ENCODE results near the gene CORO2B. TPM values are rescaled to one million over a fixed set of nuclear protein-coding genes. Genes with fewer than 3 reads are reported as not detected.

CORO2B gene
- total and polyA plus RNA-seq, 10 donors: 0.93 to 8.8 (median 3.6) TPM

DNA sequence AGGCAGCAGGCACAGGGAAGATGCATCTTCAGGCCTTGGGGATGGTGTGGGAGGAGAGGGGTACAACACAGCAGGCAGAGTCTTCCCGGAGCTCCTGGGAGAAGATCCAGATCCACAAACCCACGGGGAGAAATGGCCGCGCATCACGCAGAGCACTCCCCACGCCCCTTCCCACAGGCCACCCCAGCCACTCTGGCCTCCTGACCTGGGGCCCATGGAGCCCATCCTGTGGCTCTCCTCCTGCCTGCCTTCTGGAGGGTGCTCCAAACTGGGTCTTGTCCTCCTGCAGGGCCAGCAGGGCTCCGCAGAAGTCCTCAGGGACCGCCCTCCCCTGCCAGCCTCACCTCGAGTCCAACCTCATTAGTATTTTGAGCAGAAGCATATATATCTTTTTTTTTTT, 17.9 kb downstream of the CORO2B start:
- peaks cover 0 to 58% (median 21%) of the 10 kb centered on the region in 6 donors for H3K4me1 ChIP-seq
- H3K27me3 ChIP-seq (replicated peaks in 1 of 7): peaks cover 0 to 1% (median 0%) of the 10 kb centered on the region in 7 donors
- TF ChIP-seq POLR2A (IDR thresholded peaks at IDR 0.05) (no peak), POLR2AphosphoS5 (IDR thresholded peaks at IDR 0.05) (no peak)
- TF ChIP-seq, protein P1, sequence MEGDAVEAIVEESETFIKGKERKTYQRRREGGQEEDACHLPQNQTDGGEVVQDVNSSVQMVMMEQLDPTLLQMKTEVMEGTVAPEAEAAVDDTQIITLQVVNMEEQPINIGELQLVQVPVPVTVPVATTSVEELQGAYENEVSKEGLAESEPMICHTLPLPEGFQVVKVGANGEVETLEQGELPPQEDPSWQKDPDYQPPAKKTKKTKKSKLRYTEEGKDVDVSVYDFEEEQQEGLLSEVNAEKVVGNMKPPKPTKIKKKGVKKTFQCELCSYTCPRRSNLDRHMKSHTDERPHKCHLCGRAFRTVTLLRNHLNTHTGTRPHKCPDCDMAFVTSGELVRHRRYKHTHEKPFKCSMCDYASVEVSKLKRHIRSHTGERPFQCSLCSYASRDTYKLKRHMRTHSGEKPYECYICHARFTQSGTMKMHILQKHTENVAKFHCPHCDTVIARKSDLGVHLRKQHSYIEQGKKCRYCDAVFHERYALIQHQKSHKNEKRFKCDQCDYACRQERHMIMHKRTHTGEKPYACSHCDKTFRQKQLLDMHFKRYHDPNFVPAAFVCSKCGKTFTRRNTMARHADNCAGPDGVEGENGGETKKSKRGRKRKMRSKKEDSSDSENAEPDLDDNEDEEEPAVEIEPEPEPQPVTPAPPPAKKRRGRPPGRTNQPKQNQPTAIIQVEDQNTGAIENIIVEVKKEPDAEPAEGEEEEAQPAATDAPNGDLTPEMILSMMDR (IDR thresholded peaks at IDR 0.05 in 8 of 11, conservative IDR thresholded peaks at IDR 0.05 in 3 of 11): no peak
- no peak overlapping the region for H3K27ac ChIP-seq
- peak; percentile 61 for DNase-seq
- no peaks in the 10 kb centered on the region for H3K9me3 ChIP-seq
- H3K4me3 ChIP-seq: no peak overlapping the region
- no peaks in the 10 kb centered on the region for H3K36me3 ChIP-seq
- intact Hi-C loops (cut with DNase I; ENCODE audit: low total_unique reads): no loop called here
- WGBS, 5 donors: 90 to 96% (median 93%) methylated on average over 9 of the region's 9 CpGs

DNA sequence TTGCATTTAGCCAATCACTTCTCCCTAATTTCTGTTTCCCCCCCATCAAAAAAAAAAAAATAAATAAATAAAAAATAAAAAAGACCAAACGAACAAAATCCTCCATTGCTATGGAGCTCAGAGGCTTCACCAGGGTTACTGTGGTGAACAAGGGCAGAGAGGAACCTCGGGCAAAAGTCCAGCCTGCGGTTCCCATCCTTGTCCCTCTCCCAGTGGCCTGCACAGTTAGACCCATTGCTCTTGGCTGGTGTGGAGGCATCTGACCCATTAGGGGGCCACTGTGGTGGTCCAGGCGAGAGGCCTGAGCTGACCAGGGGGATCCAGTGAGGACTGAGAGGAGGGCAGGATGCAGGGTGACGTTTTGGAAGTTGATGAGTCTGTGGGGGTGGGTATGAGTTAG, 18.8 kb downstream of the CORO2B start:
- H3K27ac ChIP-seq: no peak overlapping the region
- 70 to 83% (median 82%) methylated on average over 5 of the region's 5 CpGs for WGBS, 5 donors

DNA sequence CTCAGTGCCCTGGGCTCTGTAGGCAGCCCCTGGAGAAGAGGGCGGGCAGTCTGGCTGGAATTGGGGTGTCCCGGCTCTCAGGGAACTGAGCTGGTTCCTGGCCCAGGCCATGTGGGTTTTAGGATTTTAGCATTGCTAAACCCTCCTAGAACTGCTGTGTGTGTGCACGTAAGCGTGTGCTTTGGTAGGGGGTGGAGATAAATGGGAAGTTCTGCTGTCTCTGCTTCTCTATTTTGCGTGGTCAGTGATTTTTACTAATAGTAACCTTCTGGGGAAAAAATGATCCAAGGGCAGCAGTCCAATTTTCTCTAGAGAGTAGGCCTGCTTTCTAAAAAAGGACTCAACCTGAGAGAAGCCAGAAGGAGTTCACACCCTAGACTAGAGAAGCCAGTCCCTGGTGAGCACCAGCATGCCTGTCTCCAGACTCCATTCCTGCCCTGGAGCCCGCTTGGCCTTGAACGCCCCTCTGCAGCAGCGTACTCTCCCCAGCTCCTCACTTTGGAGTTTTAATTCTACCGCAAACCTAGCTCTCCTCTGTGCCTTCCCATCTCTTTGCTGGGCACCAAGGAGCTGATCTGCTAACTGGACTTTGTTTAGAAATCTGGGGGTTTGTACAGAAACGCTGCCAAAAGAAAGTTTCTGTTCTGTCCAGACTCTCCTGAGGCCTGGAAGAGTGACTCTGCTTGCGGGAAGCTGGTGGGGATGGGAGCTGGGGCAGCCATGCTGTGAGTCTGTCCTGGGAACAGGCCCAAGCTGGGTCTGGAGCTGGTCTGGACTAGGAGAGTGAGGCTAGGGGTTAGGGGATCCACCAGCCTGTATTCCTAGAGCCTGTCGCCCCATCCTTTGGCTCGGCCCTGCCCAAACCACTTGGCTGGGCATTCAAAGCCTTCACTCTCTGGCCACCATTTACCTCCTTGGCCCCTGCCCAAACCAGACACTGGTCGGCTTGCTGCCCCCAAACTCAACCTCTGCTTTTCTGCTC, 19.7 kb downstream of the CORO2B start:
- no peaks in the 10 kb centered on the region for H3K9me3 ChIP-seq
- H3K4me3 ChIP-seq: no peak overlapping the region
- peak overlapping the region in 4 of 8 donors; percentile 22 to 48 (median 26) for H3K27ac ChIP-seq
- intact Hi-C loops (cut with DNase I; ENCODE audit: low total_unique reads): no loop called here
- H3K36me3 ChIP-seq: no peaks in the 10 kb centered on the region
- TF ChIP-seq POLR2A (IDR thresholded peaks at IDR 0.05) (no peak), POLR2AphosphoS5 (IDR thresholded peaks at IDR 0.05) (no peak)
- TF ChIP-seq, protein P1 (IDR thresholded peaks at IDR 0.05 in 8 of 11, conservative IDR thresholded peaks at IDR 0.05 in 3 of 11): no peak
- H3K4me1 ChIP-seq: peaks cover 0 to 58% (median 21%) of the 10 kb centered on the region in 6 donors
- DNase-seq: peak; percentile 42
- WGBS, 5 donors: 75 to 80% (median 77%) methylated on average over 13 to 14 of the region's 14 CpGs
- no peaks in the 10 kb centered on the region for H3K27me3 ChIP-seq (replicated peaks in 1 of 7)

More for the DNA sequence above, 18.8 kb downstream of the CORO2B start:
- H3K4me1 ChIP-seq: peaks cover 0 to 58% (median 21%) of the 10 kb centered on the region in 6 donors
- intact Hi-C loops (cut with DNase I; ENCODE audit: low total_unique reads): no loop called here
- no peaks in the 10 kb centered on the region for H3K9me3 ChIP-seq
- no peaks in the 10 kb centered on the region for H3K27me3 ChIP-seq (replicated peaks in 1 of 7)
- no peak overlapping the region for H3K4me3 ChIP-seq
- TF ChIP-seq, protein P1 (IDR thresholded peaks at IDR 0.05 in 8 of 11, conservative IDR thresholded peaks at IDR 0.05 in 3 of 11): no peak
- TF ChIP-seq POLR2A (IDR thresholded peaks at IDR 0.05) (no peak), POLR2AphosphoS5 (IDR thresholded peaks at IDR 0.05) (no peak)
- DNase-seq: peak; percentile 39
- H3K36me3 ChIP-seq: no peaks in the 10 kb centered on the region

DNA sequence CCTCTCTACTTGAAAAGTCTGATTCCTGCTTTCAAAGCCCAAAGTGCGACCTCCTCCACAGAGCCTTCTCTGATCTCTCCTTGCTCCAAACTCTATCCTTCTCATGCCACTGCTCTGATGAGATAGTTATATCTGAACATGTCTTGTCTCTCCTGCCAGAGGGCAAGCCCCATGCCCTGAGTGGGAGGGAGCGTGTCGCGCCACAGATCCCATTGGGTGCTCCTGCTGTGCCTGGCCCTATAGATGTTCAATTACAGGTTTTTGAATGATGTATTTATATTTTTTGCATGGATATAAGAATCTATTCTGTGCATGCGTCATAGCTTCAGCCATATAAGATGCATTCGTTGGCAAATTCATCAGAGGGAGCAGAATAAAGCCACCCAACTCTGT, 20.4 kb downstream of the CORO2B start:
- TF ChIP-seq POLR2A (IDR thresholded peaks at IDR 0.05) (no peak), POLR2AphosphoS5 (IDR thresholded peaks at IDR 0.05) (no peak)
- TF ChIP-seq, protein P1 (IDR thresholded peaks at IDR 0.05 in 8 of 11, conservative IDR thresholded peaks at IDR 0.05 in 3 of 11): no peak
- Histone ChIP-seq H3K27me3 (replicated peaks in 1 of 7) (no peaks in the 10 kb centered on the region), H3K4me1 (peaks cover 0 to 58% (median 18%) of the 10 kb centered on the region in 6 donors), H3K27ac (peak overlapping the region in 3 of 8 donors; percentile 22 to 48 (median 31)), H3K36me3 (no peaks in the 10 kb centered on the region), H3K4me3 (no peak overlapping the region), H3K9me3 (no peaks in the 10 kb centered on the region)
- no peak for DNase-seq
- intact Hi-C loops (cut with DNase I; ENCODE audit: low total_unique reads): no loop called here
- 81 to 93% (median 90%) methylated on average over 6 of the region's 6 CpGs for WGBS, 5 donors
